Measurements from ENCODE around the gene GNPAT.

DNA sequence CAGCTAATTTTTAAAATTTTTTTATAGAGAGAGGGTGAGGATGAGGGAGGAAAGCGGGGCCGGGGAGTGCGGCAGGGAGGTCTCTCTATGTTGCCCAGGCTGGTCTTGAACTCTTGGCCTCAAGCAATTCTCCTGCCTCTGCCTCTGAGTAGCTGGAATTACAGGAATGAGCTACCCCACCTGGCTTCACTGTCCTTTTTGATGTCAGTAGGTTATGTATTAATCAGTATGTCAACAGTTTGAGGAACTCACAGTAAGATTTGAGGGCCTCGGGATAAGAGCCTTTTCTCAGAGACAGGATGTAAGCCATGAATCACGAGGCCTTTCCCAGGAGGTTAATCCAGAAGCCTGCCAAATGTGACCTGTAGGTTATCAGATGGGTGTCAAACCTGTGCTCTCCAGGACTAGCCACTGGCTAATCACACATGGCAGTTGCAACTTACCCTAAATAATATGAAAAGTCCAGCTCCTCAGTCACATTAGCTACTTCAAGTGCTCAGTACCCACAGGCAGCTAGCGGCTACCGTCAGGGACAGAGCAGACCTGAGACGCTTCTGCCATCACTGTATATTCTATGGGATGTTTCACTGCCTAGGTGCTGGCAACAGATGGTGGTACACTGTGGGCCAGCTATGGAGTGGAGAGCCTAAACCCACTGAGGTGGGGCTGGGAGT lies 46.0 kb upstream of the GNPAT start:
- TF ChIP-seq YY1 (IDR thresholded peaks at IDR 0.05; ENCODE audit: extremely low read depth, insufficient replicate concordance, low read depth, low read length), result no peak
- TF ChIP-seq CEBPB (IDR thresholded peaks at IDR 0.05; ENCODE audit: low read depth), result no peak
- TF ChIP-seq JUND (IDR thresholded peaks at IDR 0.05), result no peak
- TF ChIP-seq, protein P1, sequence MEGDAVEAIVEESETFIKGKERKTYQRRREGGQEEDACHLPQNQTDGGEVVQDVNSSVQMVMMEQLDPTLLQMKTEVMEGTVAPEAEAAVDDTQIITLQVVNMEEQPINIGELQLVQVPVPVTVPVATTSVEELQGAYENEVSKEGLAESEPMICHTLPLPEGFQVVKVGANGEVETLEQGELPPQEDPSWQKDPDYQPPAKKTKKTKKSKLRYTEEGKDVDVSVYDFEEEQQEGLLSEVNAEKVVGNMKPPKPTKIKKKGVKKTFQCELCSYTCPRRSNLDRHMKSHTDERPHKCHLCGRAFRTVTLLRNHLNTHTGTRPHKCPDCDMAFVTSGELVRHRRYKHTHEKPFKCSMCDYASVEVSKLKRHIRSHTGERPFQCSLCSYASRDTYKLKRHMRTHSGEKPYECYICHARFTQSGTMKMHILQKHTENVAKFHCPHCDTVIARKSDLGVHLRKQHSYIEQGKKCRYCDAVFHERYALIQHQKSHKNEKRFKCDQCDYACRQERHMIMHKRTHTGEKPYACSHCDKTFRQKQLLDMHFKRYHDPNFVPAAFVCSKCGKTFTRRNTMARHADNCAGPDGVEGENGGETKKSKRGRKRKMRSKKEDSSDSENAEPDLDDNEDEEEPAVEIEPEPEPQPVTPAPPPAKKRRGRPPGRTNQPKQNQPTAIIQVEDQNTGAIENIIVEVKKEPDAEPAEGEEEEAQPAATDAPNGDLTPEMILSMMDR (IDR thresholded peaks at IDR 0.05 in 2 of 3, conservative IDR thresholded peaks at IDR 0.05 in 1 of 3; ENCODE audit: borderline replicate concordance in 1 of 3, insufficient read depth in 1 of 3, low read depth in 2 of 3, low read length in 2 of 3), result no peak
- TF ChIP-seq EZH2phosphoT487 (IDR thresholded peaks at IDR 0.05; ENCODE audit: borderline replicate concordance), result no peak
- TF ChIP-seq, protein P2, sequence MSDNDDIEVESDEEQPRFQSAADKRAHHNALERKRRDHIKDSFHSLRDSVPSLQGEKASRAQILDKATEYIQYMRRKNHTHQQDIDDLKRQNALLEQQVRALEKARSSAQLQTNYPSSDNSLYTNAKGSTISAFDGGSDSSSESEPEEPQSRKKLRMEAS (IDR thresholded peaks at IDR 0.05), result no peak
- TF ChIP-seq POLR2A (IDR thresholded peaks at IDR 0.05; ENCODE audit: borderline replicate concordance, extremely low read depth, insufficient read depth, insufficient read length), result no peak
- TF ChIP-seq ZNF274 (IDR thresholded peaks at IDR 0.05; ENCODE audit: low read depth, low read length), result no peak
- TF ChIP-seq EZH2 (IDR thresholded peaks at IDR 0.05), result no peak
- no peak for TF ChIP-seq SP1 (IDR thresholded peaks at IDR 0.05; ENCODE audit: low read depth)
- TF ChIP-seq, protein P3, sequence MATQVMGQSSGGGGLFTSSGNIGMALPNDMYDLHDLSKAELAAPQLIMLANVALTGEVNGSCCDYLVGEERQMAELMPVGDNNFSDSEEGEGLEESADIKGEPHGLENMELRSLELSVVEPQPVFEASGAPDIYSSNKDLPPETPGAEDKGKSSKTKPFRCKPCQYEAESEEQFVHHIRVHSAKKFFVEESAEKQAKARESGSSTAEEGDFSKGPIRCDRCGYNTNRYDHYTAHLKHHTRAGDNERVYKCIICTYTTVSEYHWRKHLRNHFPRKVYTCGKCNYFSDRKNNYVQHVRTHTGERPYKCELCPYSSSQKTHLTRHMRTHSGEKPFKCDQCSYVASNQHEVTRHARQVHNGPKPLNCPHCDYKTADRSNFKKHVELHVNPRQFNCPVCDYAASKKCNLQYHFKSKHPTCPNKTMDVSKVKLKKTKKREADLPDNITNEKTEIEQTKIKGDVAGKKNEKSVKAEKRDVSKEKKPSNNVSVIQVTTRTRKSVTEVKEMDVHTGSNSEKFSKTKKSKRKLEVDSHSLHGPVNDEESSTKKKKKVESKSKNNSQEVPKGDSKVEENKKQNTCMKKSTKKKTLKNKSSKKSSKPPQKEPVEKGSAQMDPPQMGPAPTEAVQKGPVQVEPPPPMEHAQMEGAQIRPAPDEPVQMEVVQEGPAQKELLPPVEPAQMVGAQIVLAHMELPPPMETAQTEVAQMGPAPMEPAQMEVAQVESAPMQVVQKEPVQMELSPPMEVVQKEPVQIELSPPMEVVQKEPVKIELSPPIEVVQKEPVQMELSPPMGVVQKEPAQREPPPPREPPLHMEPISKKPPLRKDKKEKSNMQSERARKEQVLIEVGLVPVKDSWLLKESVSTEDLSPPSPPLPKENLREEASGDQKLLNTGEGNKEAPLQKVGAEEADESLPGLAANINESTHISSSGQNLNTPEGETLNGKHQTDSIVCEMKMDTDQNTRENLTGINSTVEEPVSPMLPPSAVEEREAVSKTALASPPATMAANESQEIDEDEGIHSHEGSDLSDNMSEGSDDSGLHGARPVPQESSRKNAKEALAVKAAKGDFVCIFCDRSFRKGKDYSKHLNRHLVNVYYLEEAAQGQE (IDR thresholded peaks at IDR 0.05; ENCODE audit: low read depth), result no peak
- TF ChIP-seq POLR2AphosphoS5 (IDR thresholded peaks at IDR 0.05; ENCODE audit: low read depth, low read length), result no peak
- no peak for TF ChIP-seq SRF (IDR thresholded peaks at IDR 0.05; ENCODE audit: low read depth)
